ENCODE results near the gene DTWD2. TPM values are rescaled to one million over a fixed set of nuclear protein-coding genes. Genes with fewer than 3 reads are reported as not detected.
"Not testable (repeated sequence)": the region's sequence is repeated elsewhere in the genome, so short reads cannot be mapped to it uniquely, and the experiment has no call there.

Gene DTWD2
- total RNA-seq, 2 donors from 2014 or later = 11.9 to 12.4 TPM

GRCh38 chr5:118902656-118903438 is 85.5 kb downstream of the DTWD2 start:
- intact Hi-C loops (cut with DNase I, micrococcal nuclease) = no loop called here
- DNase-seq (no peak), ATAC-seq (no peak)

- ATAC-seq = no peak
- intact Hi-C loops (cut with DNase I, micrococcal nuclease) = no loop called here
- no peak for DNase-seq
Observed at GRCh38 chr5:118894709-118895108, 93.6 kb downstream of the DTWD2 start.

- DNase-seq (no peak), ATAC-seq (no peak)
- intact Hi-C loops (cut with DNase I, micrococcal nuclease) = no loop called here
Observed at GRCh38 chr5:118891252-118891651, 97.1 kb downstream of the DTWD2 start.

- DNase-seq (no peak), ATAC-seq (no peak)
- intact Hi-C loops (cut with DNase I, micrococcal nuclease) = no loop called here
Observed at GRCh38 chr5:118889165-118889564, 99.2 kb downstream of the DTWD2 start.

- DNase-seq (no peak), ATAC-seq (no peak)
- intact Hi-C loops (cut with DNase I, micrococcal nuclease) = no loop called here
Observed at GRCh38 chr5:118888556-118888955, 99.8 kb downstream of the DTWD2 start.

GRCh38 chr5:118883362-118883761 is 105.0 kb downstream of the DTWD2 start:
- ATAC-seq (no peak), DNase-seq (no peak)
- intact Hi-C loops (cut with DNase I, micrococcal nuclease) = no loop called here

GRCh38 chr5:118882666-118883065 is 105.7 kb downstream of the DTWD2 start:
- intact Hi-C loops (cut with DNase I, micrococcal nuclease) = no loop called here
- no peak for DNase-seq
- ATAC-seq = no peak

GRCh38 chr5:118876852-118877251 is 111.5 kb downstream of the DTWD2 start:
- DNase-seq; ATAC-seq; intact Hi-C loops (cut with DNase I, micrococcal nuclease): not testable (repeated sequence)

GRCh38 chr5:118875131-118875530 is 113.2 kb downstream of the DTWD2 start:
- ATAC-seq = no peak
- intact Hi-C loops (cut with DNase I, micrococcal nuclease) = no loop called here
- DNase-seq = no peak

- intact Hi-C loops (cut with DNase I, micrococcal nuclease) = no loop called here
Observed at GRCh38 chr5:118873417-118873816, 114.9 kb downstream of the DTWD2 start.

GRCh38 chr5:118863345-118863744 is 125.0 kb downstream of the DTWD2 start:
- ATAC-seq = no peak
- intact Hi-C loops (cut with DNase I, micrococcal nuclease) = no loop called here
- DNase-seq = no peak

More at GRCh38 chr5:118873417-118873816, 114.9 kb downstream of the DTWD2 start:
- DNase-seq (no peak), ATAC-seq (no peak)

- DNase-seq (no peak), ATAC-seq (no peak)
- intact Hi-C loops (cut with DNase I, micrococcal nuclease) = no loop called here
Observed at GRCh38 chr5:118862596-118862995, 125.8 kb downstream of the DTWD2 start.

- ATAC-seq (peak; percentile 87), DNase-seq (no peak)
- intact Hi-C loops (cut with DNase I, micrococcal nuclease) = no loop called here
Observed at GRCh38 chr5:118857700-118858099, 130.6 kb downstream of the DTWD2 start.

GRCh38 chr5:118854819-118855218 is 133.5 kb downstream of the DTWD2 start:
- intact Hi-C loops (cut with DNase I, micrococcal nuclease) = no loop called here
- ATAC-seq (no peak), DNase-seq (no peak)

GRCh38 chr5:118851785-118852184 is 136.6 kb downstream of the DTWD2 start:
- intact Hi-C loops (cut with DNase I, micrococcal nuclease); DNase-seq; ATAC-seq: not testable (repeated sequence)

- DNase-seq; intact Hi-C loops (cut with DNase I, micrococcal nuclease); ATAC-seq: not testable (repeated sequence)
Observed at GRCh38 chr5:118849507-118849906, 138.8 kb downstream of the DTWD2 start.

GRCh38 chr5:118844351-118844750 is 144.0 kb downstream of the DTWD2 start:
- DNase-seq = no peak
- no peak for ATAC-seq
- intact Hi-C loops (cut with DNase I, micrococcal nuclease) = no loop called here

GRCh38 chr5:118834710-118835109 is 153.6 kb downstream of the DTWD2 start:
- DNase-seq = no peak
- intact Hi-C loops (cut with DNase I, micrococcal nuclease) = no loop called here
- no peak for ATAC-seq

- no peak for ATAC-seq
- intact Hi-C loops (cut with DNase I, micrococcal nuclease) = no loop called here
- DNase-seq = no peak
Observed at GRCh38 chr5:118832974-118833373, 155.4 kb downstream of the DTWD2 start.

GRCh38 chr5:118825226-118825625 is 163.1 kb downstream of the DTWD2 start:
- no peak for ATAC-seq
- DNase-seq = no peak
- intact Hi-C loops (cut with DNase I, micrococcal nuclease) = no loop called here

- no peak for ATAC-seq
- DNase-seq = no peak
- intact Hi-C loops (cut with DNase I, micrococcal nuclease) = no loop called here
Observed at GRCh38 chr5:118818604-118819003, 169.7 kb downstream of the DTWD2 start.
